Mesothelial cell of epicardium (in vitro differentiated cells): Measurements from ENCODE around the gene MTFMT. TPM values are rescaled to one million over a fixed set of nuclear protein-coding genes. Genes with fewer than 3 reads are reported as not detected.

Source experiments
- DNase-seq, 2 experiments: peaks; one replicate each; pipeline ENCODE4 v3.0.0; 2021; ENCODE audit warnings: low spot score in 2 of 2; ENCODE audit not compliant: unreplicated experiment in 2 of 2
- H3K27ac Mint-ChIP-seq: 2 replicates; pipeline ENCODE4 v1.8.0; 2021; ENCODE audit warnings: mixed read lengths
- H3K27me3 Mint-ChIP-seq: 2 replicates; pipeline ENCODE4 v1.8.0; 2021; ENCODE audit warnings: low read depth, mixed read lengths
- H3K36me3 Mint-ChIP-seq: 2 replicates; pipeline ENCODE4 v1.8.0; 2021; ENCODE audit warnings: mixed read lengths
- H3K4me1 Mint-ChIP-seq: 2 replicates; pipeline ENCODE4 v1.8.0; 2021; ENCODE audit warnings: mixed read lengths
- H3K4me3 Mint-ChIP-seq: 2 replicates; pipeline ENCODE4 v1.8.0; 2021; ENCODE audit warnings: mild to moderate bottlenecking, moderate library complexity, mixed read lengths
- H3K9me3 Mint-ChIP-seq: 2 replicates; pipeline ENCODE4 v1.8.0; 2021; ENCODE audit warnings: mixed read lengths
- CTCF ChIP-seq: fragments of 200-600 bp; sonication (generic); IDR thresholded peaks from one replicate; pipeline ENCODE4 v1.5.0; 2021; ENCODE audit warnings: antibody characterized with exemption; ENCODE audit not compliant: unreplicated experiment
- total RNA-seq: library from RNA; stranded (reverse); gene quantifications from 3 replicates; pipeline ENCODE4 v1.2.1, GENCODE V29; 2021

The MTFMT gene
- total RNA-seq, 1 donor from 2014 or later = 17.8 TPM

GRCh38 chr15:64990168-64990470 is 39.3 kb downstream of the MTFMT start:
- Mint-ChIP-seq H3K27ac (peak overlapping the region; percentile 94), H3K27me3 (no peaks in the 10 kb centered on the region), H3K9me3 (no peaks in the 10 kb centered on the region), H3K4me3 (peak overlapping the region; percentile 89), H3K4me1 (peaks cover 39% of the 10 kb centered on the region), H3K36me3 (no peaks in the 10 kb centered on the region)
- no peak for DNase-seq
- TF ChIP-seq CTCF = no peak

GRCh38 chr15:64989416-64990167 is 39.8 kb downstream of the MTFMT start, which contains the start of gene SPG21:
Gene SPG21 (minus strand): TSS chr15:64989914. CDS start chr15:64983569, 6,345 bp downstream.
- H3K36me3 Mint-ChIP-seq = no peaks in the 10 kb centered on the region
- H3K27me3 Mint-ChIP-seq = no peaks in the 10 kb centered on the region
- peak within 1 kb of the TSS; percentile 94 for H3K27ac Mint-ChIP-seq
- peaks cover 42% of the 10 kb centered on the region for H3K4me1 Mint-ChIP-seq
- TF ChIP-seq CTCF = no peak
- H3K9me3 Mint-ChIP-seq = no peaks in the 10 kb centered on the region
- peak; percentile 91 to 95 for DNase-seq
- H3K4me3 Mint-ChIP-seq = peak within 1 kb of the TSS; percentile 89

GRCh38 chr15:64987136-64987535 is 42.3 kb downstream of the MTFMT start:
- no peak for TF ChIP-seq CTCF
- peak overlapping the region; percentile 7 for H3K4me3 Mint-ChIP-seq
- H3K4me1 Mint-ChIP-seq = peaks cover 42% of the 10 kb centered on the region
- no peaks in the 10 kb centered on the region for H3K9me3 Mint-ChIP-seq
- H3K27ac Mint-ChIP-seq = peak overlapping the region; percentile 43
- H3K36me3 Mint-ChIP-seq = no peaks in the 10 kb centered on the region
- no peak for DNase-seq
- H3K27me3 Mint-ChIP-seq = no peaks in the 10 kb centered on the region

- Mint-ChIP-seq H3K27me3 (no peaks in the 10 kb centered on the region), H3K4me3 (no peak overlapping the region), H3K9me3 (no peaks in the 10 kb centered on the region), H3K36me3 (peaks cover 3% of the 10 kb centered on the region), H3K4me1 (peaks cover 35% of the 10 kb centered on the region), H3K27ac (peak overlapping the region; percentile 64)
- TF ChIP-seq CTCF = no peak
- DNase-seq = no peak
Measured at GRCh38 chr15:64985366-64986033, 43.9 kb downstream of the MTFMT start.

GRCh38 chr15:64982472-64982871 is 47.0 kb downstream of the MTFMT start:
- peak overlapping the region; percentile 34 for H3K27ac Mint-ChIP-seq
- no peaks in the 10 kb centered on the region for H3K27me3 Mint-ChIP-seq

More at GRCh38 chr15:64982472-64982871, 47.0 kb downstream of the MTFMT start:
- TF ChIP-seq CTCF = no peak
- peaks cover 19% of the 10 kb centered on the region for H3K36me3 Mint-ChIP-seq
- H3K4me1 Mint-ChIP-seq = peaks cover 18% of the 10 kb centered on the region
- H3K9me3 Mint-ChIP-seq = no peaks in the 10 kb centered on the region
- no peak for DNase-seq
- no peak overlapping the region for H3K4me3 Mint-ChIP-seq
